NB4 (cell line): ENCODE data around the gene ADGRE3.

Source experiments
- MYC ChIP-seq: IDR thresholded peaks from 2 replicates; pipeline ENCODE4 v1.6.1; 2011; ENCODE audit warnings: low read depth, low read length
- POLR2A ChIP-seq: IDR thresholded peaks from 2 replicates; pipeline ENCODE4 v1.6.1; 2011; ENCODE audit warnings: mild to moderate bottlenecking; ENCODE audit not compliant: insufficient read length; ENCODE audit errors: extremely low read depth
- TF ChIP-seq, protein P1 (sequence below): IDR thresholded peaks from one replicate; pipeline ENCODE4 v1.5.1; 2012; ENCODE audit warnings: low read depth, low read length
- TF ChIP-seq, protein P2 (sequence below): IDR thresholded peaks from 2 replicates; pipeline ENCODE4 v1.6.1; 2011; ENCODE audit warnings: low read depth, low read length

DNA sequence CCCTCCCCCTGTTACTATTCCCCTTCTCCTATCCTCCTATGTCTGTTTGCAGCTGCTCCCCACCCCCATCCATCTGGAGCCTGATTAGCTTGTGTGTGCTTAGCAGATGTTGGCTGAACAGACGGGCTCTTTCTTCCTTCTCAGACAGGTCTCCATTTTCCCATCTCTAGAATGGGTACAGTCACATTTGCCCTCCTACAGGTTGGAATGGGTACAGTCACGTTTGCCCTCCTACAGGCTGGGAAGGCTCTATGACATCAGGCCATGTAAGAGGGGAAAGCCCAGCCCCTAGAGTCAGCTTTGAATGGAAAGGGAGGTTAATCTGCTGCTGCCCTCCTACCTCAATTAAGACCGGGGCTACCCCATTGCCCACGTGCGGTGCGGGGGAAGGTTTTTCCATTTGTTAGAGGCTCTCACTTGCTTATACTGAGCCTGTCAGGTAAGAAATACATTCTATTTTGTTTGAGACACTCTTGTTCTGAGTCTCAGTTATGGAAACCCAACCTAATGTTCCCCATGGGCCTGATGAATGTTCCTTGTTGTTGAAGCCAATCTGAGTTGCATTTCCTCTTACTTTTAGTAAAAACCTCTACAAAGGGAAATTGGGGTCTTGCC is 93.9 kb downstream of the ADGRE3 start:
- TF ChIP-seq, protein P1, sequence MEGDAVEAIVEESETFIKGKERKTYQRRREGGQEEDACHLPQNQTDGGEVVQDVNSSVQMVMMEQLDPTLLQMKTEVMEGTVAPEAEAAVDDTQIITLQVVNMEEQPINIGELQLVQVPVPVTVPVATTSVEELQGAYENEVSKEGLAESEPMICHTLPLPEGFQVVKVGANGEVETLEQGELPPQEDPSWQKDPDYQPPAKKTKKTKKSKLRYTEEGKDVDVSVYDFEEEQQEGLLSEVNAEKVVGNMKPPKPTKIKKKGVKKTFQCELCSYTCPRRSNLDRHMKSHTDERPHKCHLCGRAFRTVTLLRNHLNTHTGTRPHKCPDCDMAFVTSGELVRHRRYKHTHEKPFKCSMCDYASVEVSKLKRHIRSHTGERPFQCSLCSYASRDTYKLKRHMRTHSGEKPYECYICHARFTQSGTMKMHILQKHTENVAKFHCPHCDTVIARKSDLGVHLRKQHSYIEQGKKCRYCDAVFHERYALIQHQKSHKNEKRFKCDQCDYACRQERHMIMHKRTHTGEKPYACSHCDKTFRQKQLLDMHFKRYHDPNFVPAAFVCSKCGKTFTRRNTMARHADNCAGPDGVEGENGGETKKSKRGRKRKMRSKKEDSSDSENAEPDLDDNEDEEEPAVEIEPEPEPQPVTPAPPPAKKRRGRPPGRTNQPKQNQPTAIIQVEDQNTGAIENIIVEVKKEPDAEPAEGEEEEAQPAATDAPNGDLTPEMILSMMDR: no peak
- TF ChIP-seq POLR2A: no peak
- TF ChIP-seq, protein P2, sequence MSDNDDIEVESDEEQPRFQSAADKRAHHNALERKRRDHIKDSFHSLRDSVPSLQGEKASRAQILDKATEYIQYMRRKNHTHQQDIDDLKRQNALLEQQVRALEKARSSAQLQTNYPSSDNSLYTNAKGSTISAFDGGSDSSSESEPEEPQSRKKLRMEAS: no peak
- TF ChIP-seq MYC: no peak
